Endothelial cell of umbilical vein (primary cell): ENCODE results near the gene MPL. TPM values are rescaled to one million over a fixed set of nuclear protein-coding genes. Genes with fewer than 3 reads are reported as not detected.

Experiments used
- BruUV-seq: library from RNA; stranded (reverse); fragments of 400-500 nt; replicated peaks from 2 replicates; lab custom pipeline; 2021; lab: Mats Ljungman, UMichigan
- CTCF ChIA-PET: fragments of 300-600, 350-600 bp; sonication (Branson Sonifier 250); formaldehyde crosslinking; loops from one replicate; lab custom pipeline; 2021; ENCODE audit warnings: antibody characterized with exemption, inconsistent platforms; lab: Charles Lee
- POLR2A ChIA-PET: fragments of 300-600, 350-600 bp; sonication (Branson Sonifier 250); formaldehyde crosslinking; loops from one replicate; lab custom pipeline; 2021; ENCODE audit warnings: antibody characterized with exemption, inconsistent platforms; lab: Charles Lee
- DNase-seq: peaks from one replicate; pipeline ENCODE4 v3.0.0-alpha.2; 2011; ENCODE audit warnings: low read depth, low spot score
- FAIRE-seq: peaks from 2 replicates; lab custom pipeline; 2011; peaks lifted over from hg19 to GRCh38; lab: Jason Lieb, UNC
- H2AFZ ChIP-seq: 2 replicates; pipeline ENCODE4 v1.6.0; 2012; ENCODE audit warnings: low read depth, low read length, control low read depth, inconsistent platforms
- H3K27ac ChIP-seq: 2 replicates; pipeline ENCODE4 v1.5.1; 2011; ENCODE audit warnings: low read depth, mild to moderate bottlenecking, control low read depth, low read length, moderate library complexity; ENCODE audit not compliant: insufficient read depth
- H3K27me3 ChIP-seq, 2 experiments: 2 replicates each; pipeline versions ENCODE4 v1.6.0 to v1.6.1; 2011; ENCODE audit warnings: low read length in 2 of 2, mixed read lengths in 1 of 2; ENCODE audit not compliant: control insufficient read depth in 2 of 2, insufficient read depth in 2 of 2
- H3K36me3 ChIP-seq, 2 experiments: 2 replicates in 1 of 2; 3 replicates in 1 of 2; pipeline ENCODE4 v1.5.1; 2011; ENCODE audit warnings: low read length in 2 of 2, mild to moderate bottlenecking in 1 of 2, moderate library complexity in 1 of 2; ENCODE audit not compliant: control insufficient read depth in 2 of 2, insufficient read depth in 2 of 2; ENCODE audit errors: extremely low read depth in 1 of 2
- H3K4me1 ChIP-seq: 3 replicates; pipeline ENCODE4 v1.5.1; 2011; ENCODE audit warnings: mild to moderate bottlenecking, low read length; ENCODE audit not compliant: control insufficient read depth, insufficient read depth; ENCODE audit errors: extremely low read depth
- H3K4me2 ChIP-seq: 2 replicates; pipeline ENCODE4 v1.6.1; 2011; ENCODE audit warnings: low read length, control low read depth, mixed read lengths; ENCODE audit not compliant: insufficient read depth
- H3K4me3 ChIP-seq, 3 experiments: fragments of 200-600 bp in 1 of 3; sonication (generic), shearing (Covaris generic) in 1 of 3; replicated peaks in 1 of 3; 2 replicates each; pipeline ENCODE4 v1.5.1; 2011 to 2016; ENCODE audit warnings: control low read depth in 3 of 3, low read length in 3 of 3, mild to moderate bottlenecking in 2 of 3, inconsistent platforms in 1 of 3, low read depth in 1 of 3, moderate library complexity in 1 of 3; ENCODE audit not compliant: insufficient read depth in 1 of 3
- H3K79me2 ChIP-seq: 2 replicates; pipeline ENCODE4 v1.6.0; 2012; ENCODE audit warnings: low read length, inconsistent platforms; ENCODE audit not compliant: control insufficient read depth, insufficient read depth
- H3K9ac ChIP-seq: replicated peaks from 2 replicates; pipeline ENCODE3; 2011; ENCODE audit warnings: low read length, control low read depth; ENCODE audit not compliant: insufficient read depth; ENCODE audit errors: extremely low read depth
- H3K9me1 ChIP-seq: replicated peaks from 3 replicates; pipeline ENCODE4 v1.6.0; 2011; ENCODE audit warnings: mild to moderate bottlenecking, low read length; ENCODE audit not compliant: control insufficient read depth, insufficient read depth; ENCODE audit errors: extremely low read depth
- H3K9me3 ChIP-seq: replicated peaks from 2 replicates; pipeline ENCODE4 v1.5.1; 2012; ENCODE audit warnings: low read length, inconsistent platforms; ENCODE audit not compliant: control insufficient read depth, insufficient read depth
- H4K20me1 ChIP-seq: replicated peaks from 2 replicates; pipeline ENCODE3; 2011; ENCODE audit warnings: mild to moderate bottlenecking, low read length; ENCODE audit not compliant: control insufficient read depth, insufficient read depth; ENCODE audit errors: extremely low read depth
- EZH2 ChIP-seq: IDR thresholded peaks from 2 replicates; pipeline ENCODE4 v1.6.1; 2012; ENCODE audit warnings: borderline replicate concordance, low read depth, mild to moderate bottlenecking, moderate library complexity, low read length, inconsistent platforms; ENCODE audit not compliant: severe bottlenecking
- FOS ChIP-seq: IDR thresholded peaks from 2 replicates; pipeline ENCODE4 v1.6.1; 2011; ENCODE audit warnings: mild to moderate bottlenecking, low read length, moderate library complexity, borderline replicate concordance; ENCODE audit not compliant: insufficient read depth
- GATA2 ChIP-seq: IDR thresholded peaks from 2 replicates; pipeline ENCODE4 v1.7.0; 2011; ENCODE audit warnings: low read depth, mild to moderate bottlenecking, moderate library complexity, mixed read lengths, low read length; ENCODE audit not compliant: insufficient read length, insufficient read depth
- JUN ChIP-seq: IDR thresholded peaks from 2 replicates; pipeline ENCODE4 v1.6.1; 2011; ENCODE audit warnings: borderline replicate concordance, low read depth; ENCODE audit not compliant: insufficient read length, insufficient read depth
- MYC ChIP-seq: IDR thresholded peaks from one replicate; pipeline ENCODE4 v1.6.1; 2011; ENCODE audit warnings: mild to moderate bottlenecking, low read depth, low read length
- POLR2A ChIP-seq: IDR thresholded peaks from 2 replicates; pipeline ENCODE4 v1.6.1; 2012; ENCODE audit warnings: low read depth, mild to moderate bottlenecking, control low read depth, low read length
- POLR2AphosphoS5 ChIP-seq: IDR thresholded peaks from 2 replicates; pipeline ENCODE4 v1.6.1; 2012; ENCODE audit warnings: low read depth, mild to moderate bottlenecking, control low read depth, low read length, moderate library complexity; ENCODE audit not compliant: insufficient read depth
- dilution Hi-C: fragments of 300-500 bp; cut with MboI; formaldehyde crosslinking; loops from one replicate; pipeline ENCODE4 v1.15.0; 2019; ENCODE audit warnings: low sequenced_read_pairs; ENCODE audit not compliant: extremely low pct_ligation_motif_present
- intact Hi-C: fragments of 100-400 bp; cut with micrococcal nuclease; formaldehyde crosslinking; loops from one replicate; pipeline ENCODE4 v1.10.0; 2022
- polyA plus RNA-seq, 4 experiments: library from polyadenylated mRNA; depleted of rRNA in 3 of 4; stranded (reverse) in 3 of 4; unstranded in 1 of 4; fragments of >200 nt; gene quantifications; 2 replicates each; pipeline versions ENCODE4 v1.2.1 to v1.2.3, GENCODE V29; 2011 to 2012; ENCODE audit warnings: missing spikeins in 1 of 4
- total RNA-seq: library from RNA; stranded (reverse); gene quantifications from 2 replicates; pipeline ENCODE4 v1.2.3, GENCODE V29; 2021
- TF ChIP-seq, protein P1 (sequence below), 2 donors: IDR thresholded peaks; 1 replicate in 1 of 2; 2 replicates in 1 of 2; pipeline ENCODE4 v1.5.1; 2011; ENCODE audit warnings: low read length in 2 of 2, mild to moderate bottlenecking in 2 of 2, moderate library complexity in 2 of 2, control low read depth in 1 of 2, inconsistent platforms in 1 of 2, low read depth in 1 of 2; ENCODE audit not compliant: insufficient read depth in 1 of 2; ENCODE audit errors: extremely low read depth in 1 of 2
- TF ChIP-seq, protein P2 (sequence below): IDR thresholded peaks from 2 replicates; pipeline ENCODE4 v1.6.1; 2011; ENCODE audit not compliant: insufficient read depth, insufficient read length

MPL gene
- total and polyA plus RNA-seq, 2 donors (not counting 3 experiments of a cell fraction or from before 2014, with no cell fraction given) = 0.14 to 0.24 TPM

DNA sequence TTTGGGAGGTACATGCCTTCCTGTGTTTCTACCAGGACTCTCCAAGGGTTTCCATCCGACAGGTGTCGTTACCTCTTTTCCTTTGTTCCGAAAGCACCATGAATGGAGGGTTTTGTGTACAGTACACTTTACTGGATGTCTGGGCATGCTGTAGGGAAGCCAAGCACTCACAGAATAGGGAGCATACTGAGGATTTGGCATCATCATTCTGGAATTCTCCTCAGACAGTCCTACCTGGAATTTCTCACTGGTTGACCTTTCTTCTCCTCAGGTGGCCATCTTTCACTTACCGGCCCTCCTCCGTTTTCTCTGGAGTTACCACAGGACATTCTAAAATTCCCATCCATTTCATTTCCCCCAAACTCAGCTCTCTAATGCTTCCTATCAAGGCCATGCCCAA is 5.9 kb upstream of the MPL start:
- H3K4me2 ChIP-seq = no peak overlapping the region
- no peaks in the 10 kb centered on the region for H3K9me3 ChIP-seq
- H3K27ac ChIP-seq = no peak overlapping the region
- H3K4me1 ChIP-seq = peaks cover 10% of the 10 kb centered on the region
- TF ChIP-seq, protein P1, sequence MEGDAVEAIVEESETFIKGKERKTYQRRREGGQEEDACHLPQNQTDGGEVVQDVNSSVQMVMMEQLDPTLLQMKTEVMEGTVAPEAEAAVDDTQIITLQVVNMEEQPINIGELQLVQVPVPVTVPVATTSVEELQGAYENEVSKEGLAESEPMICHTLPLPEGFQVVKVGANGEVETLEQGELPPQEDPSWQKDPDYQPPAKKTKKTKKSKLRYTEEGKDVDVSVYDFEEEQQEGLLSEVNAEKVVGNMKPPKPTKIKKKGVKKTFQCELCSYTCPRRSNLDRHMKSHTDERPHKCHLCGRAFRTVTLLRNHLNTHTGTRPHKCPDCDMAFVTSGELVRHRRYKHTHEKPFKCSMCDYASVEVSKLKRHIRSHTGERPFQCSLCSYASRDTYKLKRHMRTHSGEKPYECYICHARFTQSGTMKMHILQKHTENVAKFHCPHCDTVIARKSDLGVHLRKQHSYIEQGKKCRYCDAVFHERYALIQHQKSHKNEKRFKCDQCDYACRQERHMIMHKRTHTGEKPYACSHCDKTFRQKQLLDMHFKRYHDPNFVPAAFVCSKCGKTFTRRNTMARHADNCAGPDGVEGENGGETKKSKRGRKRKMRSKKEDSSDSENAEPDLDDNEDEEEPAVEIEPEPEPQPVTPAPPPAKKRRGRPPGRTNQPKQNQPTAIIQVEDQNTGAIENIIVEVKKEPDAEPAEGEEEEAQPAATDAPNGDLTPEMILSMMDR (IDR thresholded peaks at IDR 0.05; ENCODE audit: extremely low read depth in 1 of 2, insufficient read depth in 1 of 2, low read depth in 1 of 2, low read length in 2 of 2) = no peak
- no peak for TF ChIP-seq GATA2
- no peak for TF ChIP-seq FOS
- TF ChIP-seq POLR2A = no peak
- TF ChIP-seq JUN = no peak
- TF ChIP-seq EZH2 = no peak
- TF ChIP-seq, protein P2, sequence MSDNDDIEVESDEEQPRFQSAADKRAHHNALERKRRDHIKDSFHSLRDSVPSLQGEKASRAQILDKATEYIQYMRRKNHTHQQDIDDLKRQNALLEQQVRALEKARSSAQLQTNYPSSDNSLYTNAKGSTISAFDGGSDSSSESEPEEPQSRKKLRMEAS = no peak
- TF ChIP-seq MYC = no peak
- no peak for TF ChIP-seq POLR2AphosphoS5
- no peaks in the 10 kb centered on the region for H3K36me3 ChIP-seq
- no peak overlapping the region for H2AFZ ChIP-seq
- intact Hi-C loops (no loop called here), dilution Hi-C loops (no loop called here)
- ChIA-PET POLR2A (no interaction called here), CTCF (interaction anchor here (3.6 kb wide), 1 partner anchor 26 kb away, joined by 14 read pairs; the partner anchor contains the start of gene CDC20)
- no peak overlapping the region for H3K9ac ChIP-seq
- H3K9me1 ChIP-seq = no peaks in the 10 kb centered on the region
- no peak for FAIRE-seq
- no peaks in the 10 kb centered on the region for H3K79me2 ChIP-seq
- DNase-seq = no peak
- no peaks in the 10 kb centered on the region for H3K27me3 ChIP-seq
- no peaks in the 10 kb centered on the region for H4K20me1 ChIP-seq
- no peak overlapping the region for H3K4me3 ChIP-seq
- BruUV-seq = no TSS peak
